Smooth muscle cell (in vitro differentiated cells): ENCODE measurements around the gene ITGB1BP1. TPM values are rescaled to one million over a fixed set of nuclear protein-coding genes. Genes with fewer than 3 reads are reported as not detected.
"Not testable (repeated sequence)": the region's sequence is repeated elsewhere in the genome, so short reads cannot be mapped to it uniquely, and the experiment has no call there.

ENCODE experiments used
- DNase-seq: peaks from one replicate; lab custom pipeline; 2025; ENCODE audit not compliant: unreplicated experiment; lab: John Stamatoyannopoulos, UW
- H2AFZ ChIP-seq: fragments of 200-600 bp; sonication (generic); 2 replicates; pipeline ENCODE4 v1.6.0; 2016; ENCODE audit warnings: antibody characterized with exemption, low read depth, mild to moderate bottlenecking
- H3F3A ChIP-seq: fragments of 200-600 bp; sonication (generic); 2 replicates; pipeline ENCODE4 v1.6.0; 2017; ENCODE audit warnings: antibody characterized with exemption, low read depth
- H3K27ac ChIP-seq: fragments of 200-600 bp; sonication (generic); 2 replicates; pipeline ENCODE4 v1.5.1; 2016; ENCODE audit warnings: low read depth, mild to moderate bottlenecking
- H3K27me3 ChIP-seq: fragments of 200-600 bp; sonication (generic); 2 replicates; pipeline ENCODE4 v1.6.1; 2016; ENCODE audit warnings: low read depth, mild to moderate bottlenecking
- H3K36me3 ChIP-seq: fragments of 200-600 bp; sonication (generic); 2 replicates; pipeline ENCODE4 v1.5.1; 2016; ENCODE audit warnings: low read depth
- H3K4me1 ChIP-seq: fragments of 200-600 bp; sonication (generic); 2 replicates; pipeline ENCODE4 v1.5.1; 2016; ENCODE audit warnings: low read depth
- H3K4me2 ChIP-seq: fragments of 200-600 bp; sonication (generic); 2 replicates; pipeline ENCODE4 v1.6.0; 2016; ENCODE audit warnings: mild to moderate bottlenecking
- H3K4me3 ChIP-seq: fragments of 200-600 bp; sonication (generic); 2 replicates; pipeline ENCODE4 v1.5.1; 2016; ENCODE audit warnings: mild to moderate bottlenecking
- H3K79me2 ChIP-seq: fragments of 200-600 bp; sonication (generic); 2 replicates; pipeline ENCODE4 v1.6.0; 2016; ENCODE audit warnings: low read depth, mild to moderate bottlenecking
- H3K9ac ChIP-seq: fragments of 200-600 bp; sonication (generic); 2 replicates; pipeline ENCODE4 v1.6.0; 2016; ENCODE audit warnings: low read depth
- H3K9me3 ChIP-seq: fragments of 200-600 bp; sonication (generic); replicated peaks from 2 replicates; pipeline ENCODE4 v1.5.1; 2016; ENCODE audit warnings: low read depth
- H4K20me1 ChIP-seq: fragments of 200-600 bp; sonication (generic); 2 replicates; pipeline ENCODE4 v1.6.0; 2016; ENCODE audit warnings: low read depth
- CTCF ChIP-seq: fragments of 200-600 bp; sonication (generic); IDR thresholded peaks from 2 replicates; pipeline ENCODE4 v1.5.1; 2017; ENCODE audit warnings: borderline replicate concordance, mild to moderate bottlenecking, antibody characterized with exemption; ENCODE audit not compliant: insufficient read depth, poor library complexity, severe bottlenecking
- WGBS: methylation state at CpG from one replicate; pipeline ENCODE4 v1.1.7; 2016; ENCODE audit warnings: low lambda C conversion rate; 5-methylcytosine and 5-hydroxymethylcytosine counted together
- polyA plus RNA-seq: library from polyadenylated mRNA; unstranded; fragments of >200 nt; fragmentation: Nextera tagmentation; extraction: Ambion mirVana; gene quantifications from 2 replicates; pipeline ENCODE4 v1.2.1, GENCODE V29; 2016
- total RNA-seq: library from RNA; depleted of rRNA; stranded (reverse); fragments of >200 nt; gene quantifications from 2 replicates; pipeline ENCODE4 v1.2.3, GENCODE V29; 2014

ITGB1BP1 gene
- total and polyA plus RNA-seq, 2 experiments from 2014 or later = 53.9 to 138 TPM

GRCh38 chr2:9398881-9399780, 24.2 kb downstream of the ITGB1BP1 start:
- no peak for DNase-seq
- Histone ChIP-seq H3K36me3 (no peaks in the 10 kb centered on the region), H3K27me3 (no peaks in the 10 kb centered on the region), H3K9me3 (no peaks in the 10 kb centered on the region), H3F3A (no peaks in the 10 kb centered on the region), H3K27ac (no peak overlapping the region), H3K4me3 (no peak overlapping the region), H3K79me2 (no peaks in the 10 kb centered on the region), H3K4me2 (no peak overlapping the region), H2AFZ (no peak overlapping the region), H4K20me1 (no peaks in the 10 kb centered on the region), H3K4me1 (no peaks in the 10 kb centered on the region), H3K9ac (no peak overlapping the region)
- TF ChIP-seq CTCF = no peak
- WGBS = 78% methylated on average over 20 of the region's 20 CpGs

GRCh38 chr2:9398251-9398650, 25.1 kb downstream of the ITGB1BP1 start:
- not testable (repeated sequence) for H3K9me3 ChIP-seq, H3K27me3 ChIP-seq, DNase-seq, H4K20me1 ChIP-seq, H3F3A ChIP-seq, H3K9ac ChIP-seq, H3K36me3 ChIP-seq, H3K4me1 ChIP-seq, H2AFZ ChIP-seq, H3K79me2 ChIP-seq, H3K27ac ChIP-seq, H3K4me2 ChIP-seq, H3K4me3 ChIP-seq
- WGBS = 95% methylated on average over 11 of the region's 11 CpGs

GRCh38 chr2:9397201-9397600, 26.1 kb downstream of the ITGB1BP1 start:
- Histone ChIP-seq H3K79me2 (no peaks in the 10 kb centered on the region), H3K9ac (no peak overlapping the region), H4K20me1 (no peaks in the 10 kb centered on the region), H3K27ac (no peak overlapping the region), H3K4me3 (no peak overlapping the region), H3K9me3 (no peaks in the 10 kb centered on the region), H2AFZ (no peak overlapping the region), H3F3A (no peaks in the 10 kb centered on the region), H3K4me1 (peaks cover 11% of the 10 kb centered on the region), H3K36me3 (no peaks in the 10 kb centered on the region), H3K4me2 (no peak overlapping the region), H3K27me3 (no peaks in the 10 kb centered on the region)
- no peak for TF ChIP-seq CTCF
- 96% methylated on average over 14 of the region's 14 CpGs for WGBS
- no peak for DNase-seq

- H3K27me3 ChIP-seq = no peaks in the 10 kb centered on the region
- H3K9me3 ChIP-seq = no peaks in the 10 kb centered on the region
- no peak for DNase-seq
- H3K4me3 ChIP-seq = no peak overlapping the region
- H3K9ac ChIP-seq = no peak overlapping the region
- H3K4me2 ChIP-seq = no peak overlapping the region
- WGBS = 93% methylated on average over 15 of the region's 15 CpGs
- no peak for TF ChIP-seq CTCF
- no peak overlapping the region for H3K27ac ChIP-seq
- H3K36me3 ChIP-seq = peaks cover 6% of the 10 kb centered on the region
- H3K4me1 ChIP-seq = peaks cover 11% of the 10 kb centered on the region
- no peaks in the 10 kb centered on the region for H3K79me2 ChIP-seq
- H2AFZ ChIP-seq = no peak overlapping the region
- H3F3A ChIP-seq = no peaks in the 10 kb centered on the region
- no peaks in the 10 kb centered on the region for H4K20me1 ChIP-seq
These were observed 28.5 kb downstream of the ITGB1BP1 start for GRCh38 chr2:9394816-9395215.
